GM19193 (cell line): ENCODE data around the gene SEMA4D.

Experiments used
- POLR2A ChIP-seq: IDR thresholded peaks from 4 replicates; pipeline ENCODE4 v1.6.1; 2011; ENCODE audit not compliant: insufficient read depth, insufficient read length; ENCODE audit errors: extremely low read depth

Gene SEMA4D

DNA sequence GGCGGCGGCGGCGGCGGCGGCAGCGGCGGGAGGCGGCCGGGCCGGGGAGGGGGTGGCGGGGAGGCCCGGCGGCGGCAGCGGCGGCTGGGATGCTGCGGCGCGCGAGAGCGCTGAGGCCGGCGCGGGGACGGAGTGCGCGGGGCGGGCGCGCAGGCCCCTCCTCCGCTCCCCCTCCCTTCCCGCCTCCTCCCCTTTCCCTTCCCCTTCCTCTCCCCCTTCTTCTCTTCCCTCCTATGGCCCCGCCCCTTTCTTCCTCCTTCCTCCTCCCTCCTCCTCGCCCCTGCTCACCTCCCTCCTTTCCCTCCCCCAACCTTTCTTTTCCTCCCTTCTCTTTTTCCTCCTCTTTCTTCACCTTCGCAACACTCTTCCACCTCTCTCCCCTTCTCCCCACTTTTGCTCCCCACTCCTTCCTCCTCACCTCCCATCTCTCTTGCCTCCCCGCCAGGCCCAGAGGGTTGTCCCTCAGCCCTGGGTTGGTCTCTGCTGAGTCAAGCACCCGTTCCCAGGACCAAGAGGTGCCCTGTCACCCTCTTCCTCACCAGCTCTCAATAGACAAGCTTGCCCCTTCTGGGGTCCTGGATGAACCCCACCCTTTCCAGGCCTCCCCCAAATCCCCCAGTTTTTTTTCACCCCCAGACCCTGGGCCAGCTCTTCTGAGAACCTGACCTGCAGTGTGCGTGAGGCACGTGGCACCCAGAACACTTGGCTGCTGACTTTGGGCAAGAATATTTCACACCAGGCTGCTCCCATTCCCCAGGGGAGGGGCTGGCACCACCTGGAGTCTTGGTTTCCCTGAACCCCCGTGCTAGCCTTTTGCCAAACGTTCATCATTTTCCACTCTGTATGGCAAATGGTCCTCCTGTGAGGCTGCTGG lies at the start of gene SEMA4D:
Gene SEMA4D (minus strand): TSS at position 136 of the 874 bp plus-strand sequence. CDS start 92,657 bp downstream, outside the sequence.
- TF ChIP-seq POLR2A: no peak

DNA sequence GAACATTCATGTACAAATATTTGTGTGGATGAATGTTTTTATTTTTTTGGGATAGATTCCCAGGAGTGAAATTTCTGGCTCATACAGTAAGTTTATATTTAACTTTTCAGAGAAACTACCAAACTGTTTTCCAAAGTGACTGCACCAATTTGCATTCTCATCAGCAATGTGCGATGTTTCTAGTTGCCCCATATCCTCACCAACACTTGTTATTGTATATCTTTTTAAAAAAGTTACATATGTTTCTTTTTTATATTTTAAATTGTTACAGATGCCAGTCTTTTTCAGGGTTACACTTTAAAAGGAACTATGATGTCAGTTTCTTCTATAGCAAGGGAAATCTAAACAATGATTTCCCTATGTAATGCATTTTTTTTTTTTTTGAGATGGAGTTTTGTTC lies 49.1 kb upstream of the SEMA4D start:
- no peak for TF ChIP-seq POLR2A

- TF ChIP-seq POLR2A: no peak
Measured at GRCh38 chr9:89544279-89544661, 46.4 kb upstream of the SEMA4D start.

GRCh38 chr9:89543621-89544278 lies 45.8 kb upstream of the SEMA4D start:
- TF ChIP-seq POLR2A: no peak

GRCh38 chr9:89543111-89543510 lies 45.2 kb upstream of the SEMA4D start:
- TF ChIP-seq POLR2A: no peak

DNA sequence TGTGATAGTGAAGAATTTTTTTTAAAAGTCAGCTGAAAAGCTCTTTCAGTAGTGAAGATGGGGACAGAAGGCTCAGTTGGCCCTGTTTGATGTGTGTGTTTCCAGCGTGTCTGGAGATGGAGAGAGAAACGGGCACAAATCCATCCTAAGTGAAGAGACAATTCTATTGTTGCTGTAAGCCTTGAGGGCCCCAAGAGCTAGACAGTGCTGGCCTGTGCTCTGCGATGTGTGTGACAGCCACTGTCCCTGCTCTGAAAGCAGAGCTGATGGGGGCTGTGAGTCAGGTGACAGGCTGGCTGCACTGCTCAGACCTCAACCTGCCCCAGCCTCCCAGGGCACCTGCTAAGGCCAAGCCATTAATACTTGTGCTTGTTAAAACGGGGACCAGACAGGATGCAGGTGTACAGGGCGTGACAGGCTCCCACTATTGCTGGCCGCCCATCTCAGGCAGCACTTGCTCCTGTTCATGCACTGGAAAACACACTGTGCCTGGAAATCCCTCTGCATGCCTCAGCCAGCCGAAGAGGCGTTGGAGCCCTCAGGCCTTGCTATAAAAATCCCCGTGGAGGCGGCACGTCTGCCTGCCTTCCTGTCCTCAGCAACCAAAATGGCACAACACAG lies 44.6 kb upstream of the SEMA4D start:
- no peak for TF ChIP-seq POLR2A

- TF ChIP-seq POLR2A: no peak
Measured at GRCh38 chr9:89541798-89542197, 43.9 kb upstream of the SEMA4D start.

- TF ChIP-seq POLR2A: no peak
Measured at GRCh38 chr9:89539374-89539773, 41.5 kb upstream of the SEMA4D start.

DNA sequence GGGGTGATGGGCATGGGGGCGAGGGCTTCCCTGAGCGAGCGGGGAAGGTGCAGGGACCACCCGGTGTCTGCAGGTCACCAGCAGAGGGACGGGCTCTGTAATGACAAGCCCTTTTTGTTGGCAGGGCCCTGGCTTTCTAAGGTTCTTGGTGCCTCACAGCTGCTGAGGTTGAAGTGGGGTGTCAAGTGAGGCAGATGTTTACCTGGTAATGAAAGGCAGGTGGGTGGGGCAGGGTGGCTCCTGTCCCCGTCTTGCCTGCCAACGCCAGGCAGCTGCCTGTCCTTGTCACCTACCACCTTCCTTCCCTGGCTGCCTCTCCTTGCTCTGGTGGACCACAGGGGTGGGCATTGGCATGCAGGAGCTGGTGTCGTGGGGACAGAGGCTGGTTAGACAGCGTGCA lies 41.0 kb upstream of the SEMA4D start:
- TF ChIP-seq POLR2A: no peak

DNA sequence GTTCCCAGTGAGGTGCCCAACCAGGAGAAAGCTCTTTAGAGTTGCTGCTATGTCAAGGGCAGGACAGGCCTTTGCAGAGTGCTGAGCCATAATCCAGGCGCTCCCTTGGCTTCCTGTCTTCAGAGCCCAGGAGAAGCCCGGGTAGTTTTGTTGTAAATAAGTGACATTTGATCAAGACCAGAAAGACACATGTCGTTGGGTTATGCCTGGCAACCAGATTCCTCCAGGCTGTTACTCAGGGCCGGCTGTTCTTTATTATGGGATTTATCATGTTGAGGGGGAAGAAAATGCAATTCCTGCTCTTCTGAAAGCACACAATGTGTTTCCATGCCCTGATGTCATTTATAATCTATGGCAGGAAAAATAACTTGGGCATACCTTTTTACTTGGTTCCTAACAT lies 39.3 kb upstream of the SEMA4D start:
- TF ChIP-seq POLR2A: no peak

DNA sequence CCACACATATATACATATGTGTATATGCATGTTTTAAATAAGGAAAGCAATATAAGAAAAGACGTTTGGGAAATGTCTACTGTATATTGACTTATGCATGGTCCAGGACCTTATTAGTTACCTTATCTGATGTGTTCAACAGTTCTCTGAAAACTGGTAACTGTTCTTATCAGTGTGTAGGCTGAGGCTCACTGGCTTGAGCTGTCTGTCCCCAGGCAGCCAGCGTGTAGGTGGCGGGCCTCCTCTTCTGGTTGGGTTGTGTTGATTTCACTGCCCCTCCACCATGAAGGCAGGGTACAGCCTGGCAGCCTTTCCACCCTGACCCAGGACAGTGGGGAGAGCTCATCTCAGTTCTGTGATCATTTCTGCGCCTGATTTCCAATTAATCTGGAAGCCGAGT lies 38.7 kb upstream of the SEMA4D start:
- no peak for TF ChIP-seq POLR2A

GRCh38 chr9:89536145-89536574 lies 38.2 kb upstream of the SEMA4D start:
- no peak for TF ChIP-seq POLR2A

DNA sequence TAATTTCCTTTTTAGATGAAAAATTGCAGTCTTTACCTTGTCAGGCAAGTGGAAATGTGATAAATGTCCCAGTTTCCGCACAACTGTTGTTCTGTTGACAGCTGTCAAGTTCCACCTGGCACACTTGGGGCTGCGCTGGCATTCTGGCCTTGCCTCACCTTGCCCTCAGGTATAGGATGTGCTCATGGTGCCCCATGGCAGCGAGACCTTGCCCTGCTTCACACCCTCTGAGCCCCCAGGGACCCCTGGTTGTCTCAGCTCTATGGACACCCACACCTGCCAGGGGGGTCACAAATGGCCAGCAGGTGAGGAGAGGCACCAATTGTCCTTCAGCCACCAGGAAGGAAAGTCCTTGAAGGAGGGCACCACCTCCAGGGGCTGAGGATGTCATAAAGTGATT lies 37.5 kb upstream of the SEMA4D start:
- TF ChIP-seq POLR2A: no peak

DNA sequence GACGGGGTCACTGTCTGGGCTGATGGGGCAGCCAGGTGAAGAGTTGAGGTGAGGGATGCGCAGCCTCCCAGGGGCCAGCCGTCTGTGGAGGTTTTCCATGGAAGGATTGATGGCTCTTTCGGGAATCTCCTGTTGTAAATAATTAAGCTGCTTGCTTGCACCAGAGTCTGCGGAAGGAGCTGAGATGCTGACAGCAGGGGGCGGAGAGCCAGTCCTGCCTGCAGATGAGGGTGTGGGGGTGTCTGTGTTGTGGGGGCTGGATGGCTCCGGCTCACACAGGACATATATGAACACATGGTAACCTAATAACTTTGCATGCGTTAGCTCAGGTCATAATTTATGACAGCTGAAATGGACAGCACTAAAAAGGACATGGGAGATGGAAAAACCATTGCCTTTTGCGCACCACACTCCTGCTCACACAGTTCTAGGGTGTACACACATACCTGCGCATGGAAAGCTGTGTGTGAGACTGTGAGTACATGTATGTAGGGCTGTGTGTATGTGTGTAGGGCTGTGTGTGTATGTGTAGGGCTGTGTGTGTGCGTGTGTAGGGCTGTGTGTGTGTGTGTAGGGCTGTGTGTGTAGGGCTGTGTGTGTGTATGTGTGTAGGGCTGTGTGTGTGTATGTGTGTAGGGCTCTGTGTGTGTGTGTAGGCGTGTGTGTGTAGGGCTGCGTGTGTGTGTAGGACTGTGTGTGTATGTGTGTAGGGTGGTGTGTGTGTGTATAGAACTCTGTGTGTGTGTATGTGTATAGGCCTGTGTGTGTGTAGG lies 36.8 kb upstream of the SEMA4D start:
- no peak for TF ChIP-seq POLR2A
